ENCODE measurements around the gene USP40. TPM values are rescaled to one million over a fixed set of nuclear protein-coding genes. Genes with fewer than 3 reads are reported as not detected.

Gene USP40
- total RNA-seq, 1 donor from 2014 or later, result 20.9 TPM

DNA sequence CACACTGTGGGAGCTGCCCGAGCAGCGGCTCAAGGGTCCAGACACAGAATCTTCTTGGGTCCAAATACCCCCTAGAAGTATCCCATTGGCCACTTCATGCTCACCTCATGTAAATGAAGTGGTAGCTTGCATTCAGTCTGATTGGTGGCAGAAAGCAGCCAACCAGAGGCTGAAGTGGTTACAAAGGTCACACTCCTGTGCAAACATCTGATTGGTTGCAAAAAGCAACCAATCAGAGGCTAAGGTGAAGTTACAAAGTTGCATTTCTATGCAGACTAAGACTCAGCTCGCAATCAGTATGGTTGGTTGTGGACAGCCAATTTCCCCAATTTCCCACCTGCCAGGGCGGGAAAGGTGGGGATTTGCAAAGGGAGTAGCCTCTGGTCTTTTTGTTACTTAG lies 118.0 kb downstream of the USP40 start:
- Histone ChIP-seq H3K27me3 (ENCODE audit: control insufficient read depth in 3 of 3, insufficient read depth in 3 of 3, low read length in 3 of 3) (no peaks in the 10 kb centered on the region), H3K4me3 (ENCODE audit: low read length in 3 of 3) (no peak overlapping the region), H3K27ac (ENCODE audit: low read depth, low read length) (no peak overlapping the region)

DNA sequence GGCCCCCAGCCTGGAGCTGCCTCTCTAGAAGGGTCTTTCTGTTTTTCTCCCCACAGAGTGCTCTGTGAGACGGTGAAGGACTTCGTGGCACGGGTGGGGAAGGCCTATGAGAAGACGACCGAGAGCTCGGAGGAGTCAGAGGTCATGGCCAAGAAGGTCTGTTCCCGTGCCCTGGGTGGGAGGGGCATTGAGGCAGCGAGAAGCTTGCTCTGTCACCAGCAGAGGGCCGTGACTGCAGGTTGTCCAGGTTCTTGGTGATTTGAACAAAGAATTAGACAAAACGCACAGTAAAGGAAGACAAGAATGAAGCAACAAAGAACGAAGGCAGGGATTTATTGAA lies 118.4 kb downstream of the USP40 start:
- H3K4me3 ChIP-seq (ENCODE audit: low read length in 3 of 3), result no peak overlapping the region
- H3K27me3 ChIP-seq (ENCODE audit: control insufficient read depth in 3 of 3, insufficient read depth in 3 of 3, low read length in 3 of 3), result no peaks in the 10 kb centered on the region
- H3K9me3 ChIP-seq (ENCODE audit: control insufficient read depth in 3 of 3, low read length in 3 of 3), result no peaks in the 10 kb centered on the region
- peaks cover 8 to 23% (median 9%) of the 10 kb centered on the region in 3 donors for H3K4me1 ChIP-seq (ENCODE audit: control insufficient read depth in 3 of 3, insufficient read depth in 3 of 3, low read length in 3 of 3)
- H3K36me3 ChIP-seq (ENCODE audit: control insufficient read depth in 3 of 3, insufficient read depth in 3 of 3, low read length in 3 of 3), result peaks cover 88 to 98% (median 91%) of the 10 kb centered on the region in 3 donors
- H3K27ac ChIP-seq (ENCODE audit: low read depth, low read length), result no peak overlapping the region
- H3K9ac ChIP-seq (ENCODE audit: low read depth in 1 of 3, low read length in 3 of 3), result no peak overlapping the region

More for the DNA sequence above, 118.0 kb downstream of the USP40 start:
- no peaks in the 10 kb centered on the region for H3K9me3 ChIP-seq (ENCODE audit: control insufficient read depth in 3 of 3, low read length in 3 of 3)
- peaks cover 6 to 19% (median 7%) of the 10 kb centered on the region in 3 donors for H3K4me1 ChIP-seq (ENCODE audit: control insufficient read depth in 3 of 3, insufficient read depth in 3 of 3, low read length in 3 of 3)
- peaks cover 92 to 99% (median 95%) of the 10 kb centered on the region in 3 donors for H3K36me3 ChIP-seq (ENCODE audit: control insufficient read depth in 3 of 3, insufficient read depth in 3 of 3, low read length in 3 of 3)
- H3K9ac ChIP-seq (ENCODE audit: low read depth in 1 of 3, low read length in 3 of 3), result no peak overlapping the region

DNA sequence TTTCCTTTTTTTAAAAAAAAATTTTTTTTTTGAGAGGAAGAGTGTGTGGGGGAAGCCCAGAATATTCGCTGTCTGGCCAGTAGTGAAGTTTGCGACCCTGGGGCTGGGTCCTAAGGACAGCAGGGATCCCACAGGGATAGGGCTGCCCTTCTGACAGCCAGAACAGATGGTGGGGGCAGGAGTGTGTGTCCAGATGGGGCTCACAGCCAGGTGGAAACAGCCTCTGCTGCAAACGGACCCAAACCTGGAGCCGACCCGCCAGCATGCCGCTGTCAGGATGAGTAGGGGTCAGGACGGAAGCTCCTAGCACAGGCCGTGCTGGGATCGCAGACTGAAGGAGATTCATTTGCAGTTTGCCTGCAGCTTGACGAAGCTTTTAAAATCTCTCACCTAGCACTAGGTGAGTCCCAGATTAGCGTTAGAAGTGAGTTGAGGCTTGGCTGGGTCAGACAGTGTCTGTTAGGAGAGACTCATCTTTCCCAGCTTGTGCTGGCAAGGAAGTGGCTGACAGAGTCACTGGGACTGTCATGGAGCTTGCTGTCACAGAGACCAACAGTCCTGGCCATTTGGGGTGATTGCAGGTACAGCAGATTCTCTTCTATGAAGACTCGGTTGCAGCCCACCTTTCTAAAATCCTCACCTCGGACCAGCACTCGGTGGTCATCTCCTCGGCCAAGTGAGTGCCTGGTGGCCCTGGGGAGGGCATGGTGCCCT lies 118.9 kb downstream of the USP40 start:
- Histone ChIP-seq H3K27ac (ENCODE audit: low read depth, low read length) (no peak overlapping the region), H3K9ac (ENCODE audit: low read depth in 1 of 3, low read length in 3 of 3) (no peak overlapping the region), H3K4me1 (ENCODE audit: control insufficient read depth in 3 of 3, insufficient read depth in 3 of 3, low read length in 3 of 3) (peaks cover 8 to 28% (median 12%) of the 10 kb centered on the region in 3 donors), H3K36me3 (ENCODE audit: control insufficient read depth in 3 of 3, insufficient read depth in 3 of 3, low read length in 3 of 3) (peaks cover 85 to 98% (median 89%) of the 10 kb centered on the region in 3 donors), H3K27me3 (ENCODE audit: control insufficient read depth in 3 of 3, insufficient read depth in 3 of 3, low read length in 3 of 3) (no peaks in the 10 kb centered on the region), H3K4me3 (ENCODE audit: low read length in 3 of 3) (no peak overlapping the region), H3K9me3 (ENCODE audit: control insufficient read depth in 3 of 3, low read length in 3 of 3) (no peaks in the 10 kb centered on the region)

DNA sequence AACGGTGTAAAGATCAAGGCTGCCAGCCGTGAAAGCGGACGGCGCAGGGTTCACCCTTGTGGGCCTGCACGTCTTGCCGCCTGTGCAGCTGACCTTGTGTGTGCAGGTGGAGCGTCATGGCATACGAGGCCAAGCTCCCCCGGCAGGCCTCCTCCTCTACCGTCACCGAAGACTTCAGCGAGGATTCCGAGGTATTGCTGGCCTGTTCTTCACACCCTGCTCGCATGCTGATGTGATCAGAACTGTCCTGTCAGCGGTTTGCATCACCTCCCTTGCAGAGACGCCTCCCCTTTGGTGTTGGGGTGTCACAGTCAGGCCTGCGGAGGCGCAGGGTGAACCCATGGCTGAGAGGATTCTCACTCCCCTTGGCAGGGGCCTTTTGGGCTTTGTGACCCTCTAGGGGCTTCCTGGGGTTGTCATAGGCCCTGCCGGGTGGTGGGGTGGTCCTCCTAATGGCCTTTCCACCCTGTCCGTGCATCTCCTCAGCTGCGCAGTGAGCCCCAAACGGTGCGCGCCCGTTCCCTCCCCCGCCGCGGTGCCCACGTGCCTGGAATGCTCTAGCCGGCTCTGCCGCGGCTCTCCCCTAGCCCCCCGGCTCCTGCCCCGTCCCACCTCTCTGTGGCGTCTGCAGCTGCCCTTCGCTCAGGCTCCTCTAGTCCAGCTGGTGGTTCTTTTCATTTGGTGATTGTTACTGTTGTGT lies 119.8 kb downstream of the USP40 start:
- H3K9ac ChIP-seq (ENCODE audit: low read depth in 1 of 3, low read length in 3 of 3), result no peak overlapping the region
- no peak overlapping the region for H3K27ac ChIP-seq (ENCODE audit: low read depth, low read length)
- peaks cover 77 to 93% (median 84%) of the 10 kb centered on the region in 3 donors for H3K36me3 ChIP-seq (ENCODE audit: control insufficient read depth in 3 of 3, insufficient read depth in 3 of 3, low read length in 3 of 3)
- no peaks in the 10 kb centered on the region for H3K27me3 ChIP-seq (ENCODE audit: control insufficient read depth in 3 of 3, insufficient read depth in 3 of 3, low read length in 3 of 3)
- H3K4me3 ChIP-seq (ENCODE audit: low read length in 3 of 3), result no peak overlapping the region
- H3K4me1 ChIP-seq (ENCODE audit: control insufficient read depth in 3 of 3, insufficient read depth in 3 of 3, low read length in 3 of 3), result peaks cover 8 to 33% (median 12%) of the 10 kb centered on the region in 3 donors
- no peaks in the 10 kb centered on the region for H3K9me3 ChIP-seq (ENCODE audit: control insufficient read depth in 3 of 3, low read length in 3 of 3)

GRCh38 chr2:233446121-233446520 lies 120.5 kb downstream of the USP40 start:
- Histone ChIP-seq H3K36me3 (ENCODE audit: control insufficient read depth in 3 of 3, insufficient read depth in 3 of 3, low read length in 3 of 3) (peaks cover 75 to 93% (median 84%) of the 10 kb centered on the region in 3 donors), H3K9me3 (ENCODE audit: control insufficient read depth in 3 of 3, low read length in 3 of 3) (no peaks in the 10 kb centered on the region), H3K27ac (ENCODE audit: low read depth, low read length) (no peak overlapping the region), H3K4me3 (ENCODE audit: low read length in 3 of 3) (no peak overlapping the region), H3K27me3 (ENCODE audit: control insufficient read depth in 3 of 3, insufficient read depth in 3 of 3, low read length in 3 of 3) (no peaks in the 10 kb centered on the region), H3K4me1 (ENCODE audit: control insufficient read depth in 3 of 3, insufficient read depth in 3 of 3, low read length in 3 of 3) (peaks cover 8 to 40% (median 13%) of the 10 kb centered on the region in 3 donors), H3K9ac (ENCODE audit: low read depth in 1 of 3, low read length in 3 of 3) (peak overlapping the region in 1 of 3 donors; percentile 33)

- H3K4me1 ChIP-seq (ENCODE audit: control insufficient read depth in 3 of 3, insufficient read depth in 3 of 3, low read length in 3 of 3), result peaks cover 11 to 48% (median 20%) of the 10 kb centered on the region in 3 donors
- no peaks in the 10 kb centered on the region for H3K27me3 ChIP-seq (ENCODE audit: control insufficient read depth in 3 of 3, insufficient read depth in 3 of 3, low read length in 3 of 3)
- H3K36me3 ChIP-seq (ENCODE audit: control insufficient read depth in 3 of 3, insufficient read depth in 3 of 3, low read length in 3 of 3), result peaks cover 68 to 92% (median 79%) of the 10 kb centered on the region in 3 donors
- no peak overlapping the region for H3K27ac ChIP-seq (ENCODE audit: low read depth, low read length)
- H3K9ac ChIP-seq (ENCODE audit: low read depth in 1 of 3, low read length in 3 of 3), result peak overlapping the region in 1 of 3 donors; percentile 33
- H3K4me3 ChIP-seq (ENCODE audit: low read length in 3 of 3), result no peak overlapping the region
- no peaks in the 10 kb centered on the region for H3K9me3 ChIP-seq (ENCODE audit: control insufficient read depth in 3 of 3, low read length in 3 of 3)
Observed at GRCh38 chr2:233445152-233445830, 121.3 kb downstream of the USP40 start.

DNA sequence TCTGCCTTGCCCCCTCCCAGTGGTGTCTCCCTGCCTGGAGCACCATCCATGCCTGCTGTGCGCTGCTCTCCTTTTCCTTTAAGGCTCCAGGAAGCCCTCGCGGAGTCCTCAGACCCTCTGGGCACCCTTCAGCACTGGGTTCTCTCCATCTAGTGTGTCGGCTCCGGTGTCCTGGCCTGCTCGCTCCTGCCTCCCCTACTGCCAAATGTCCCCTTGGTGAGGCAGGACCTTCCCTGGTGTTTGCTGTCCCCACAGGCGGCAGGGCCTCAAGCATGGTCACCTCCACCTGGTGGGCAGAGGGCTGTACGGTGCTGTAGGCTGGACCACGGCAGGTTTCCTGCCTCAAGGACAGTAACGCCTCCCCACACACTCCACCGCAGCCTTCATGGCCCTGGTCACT lies 122.1 kb downstream of the USP40 start:
- peaks cover 65 to 91% (median 79%) of the 10 kb centered on the region in 3 donors for H3K36me3 ChIP-seq (ENCODE audit: control insufficient read depth in 3 of 3, insufficient read depth in 3 of 3, low read length in 3 of 3)
- H3K4me1 ChIP-seq (ENCODE audit: control insufficient read depth in 3 of 3, insufficient read depth in 3 of 3, low read length in 3 of 3), result peaks cover 17 to 55% (median 26%) of the 10 kb centered on the region in 3 donors
- H3K27ac ChIP-seq (ENCODE audit: low read depth, low read length), result peak overlapping the region; percentile 33
- no peaks in the 10 kb centered on the region for H3K27me3 ChIP-seq (ENCODE audit: control insufficient read depth in 3 of 3, insufficient read depth in 3 of 3, low read length in 3 of 3)
- no peaks in the 10 kb centered on the region for H3K9me3 ChIP-seq (ENCODE audit: control insufficient read depth in 3 of 3, low read length in 3 of 3)
- no peak overlapping the region for H3K4me3 ChIP-seq (ENCODE audit: low read length in 3 of 3)
- no peak overlapping the region for H3K9ac ChIP-seq (ENCODE audit: low read depth in 1 of 3, low read length in 3 of 3)

GRCh38 chr2:233443511-233444183 lies 122.9 kb downstream of the USP40 start:
- H3K27ac ChIP-seq (ENCODE audit: low read depth, low read length), result peak overlapping the region; percentile 33
- no peaks in the 10 kb centered on the region for H3K27me3 ChIP-seq (ENCODE audit: control insufficient read depth in 3 of 3, insufficient read depth in 3 of 3, low read length in 3 of 3)
- no peak overlapping the region for H3K9ac ChIP-seq (ENCODE audit: low read depth in 1 of 3, low read length in 3 of 3)
- peaks cover 65 to 90% (median 78%) of the 10 kb centered on the region in 3 donors for H3K36me3 ChIP-seq (ENCODE audit: control insufficient read depth in 3 of 3, insufficient read depth in 3 of 3, low read length in 3 of 3)
- peaks cover 22 to 64% (median 28%) of the 10 kb centered on the region in 3 donors for H3K4me1 ChIP-seq (ENCODE audit: control insufficient read depth in 3 of 3, insufficient read depth in 3 of 3, low read length in 3 of 3)
- no peak overlapping the region for H3K4me3 ChIP-seq (ENCODE audit: low read length in 3 of 3)
- no peaks in the 10 kb centered on the region for H3K9me3 ChIP-seq (ENCODE audit: control insufficient read depth in 3 of 3, low read length in 3 of 3)

DNA sequence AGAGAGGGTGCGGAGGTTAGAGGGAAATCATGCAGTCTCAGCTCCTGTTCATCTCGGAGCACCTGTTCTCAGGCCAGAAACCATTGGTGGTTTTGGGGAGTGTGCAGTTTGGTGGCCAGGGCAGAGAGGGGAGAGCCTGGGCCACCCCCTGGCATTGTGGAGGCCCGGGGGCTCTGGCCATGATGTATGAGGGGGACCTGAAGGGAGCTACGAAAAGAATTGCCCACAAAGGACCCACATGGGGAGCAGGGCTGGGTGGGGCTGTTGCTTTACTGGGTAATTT lies 124.6 kb downstream of the USP40 start:
- Histone ChIP-seq H3K27ac (ENCODE audit: low read depth, low read length) (no peak overlapping the region), H3K9ac (ENCODE audit: low read depth in 1 of 3, low read length in 3 of 3) (no peak overlapping the region), H3K27me3 (ENCODE audit: control insufficient read depth in 3 of 3, insufficient read depth in 3 of 3, low read length in 3 of 3) (no peaks in the 10 kb centered on the region), H3K9me3 (ENCODE audit: control insufficient read depth in 3 of 3, low read length in 3 of 3) (no peaks in the 10 kb centered on the region), H3K36me3 (ENCODE audit: control insufficient read depth in 3 of 3, insufficient read depth in 3 of 3, low read length in 3 of 3) (peaks cover 68 to 90% (median 78%) of the 10 kb centered on the region in 3 donors), H3K4me1 (ENCODE audit: control insufficient read depth in 3 of 3, insufficient read depth in 3 of 3, low read length in 3 of 3) (peaks cover 33 to 76% (median 40%) of the 10 kb centered on the region in 3 donors), H3K4me3 (ENCODE audit: low read length in 3 of 3) (no peak overlapping the region)

Data from skeletal muscle tissue (tissue), 4 donors.